Measurements from ENCODE around the gene MLC1.

MLC1 gene

GRCh38 chr22:50080077-50080465, 5.2 kb downstream of the MLC1 start:
- H3K27ac ChIP-seq (ENCODE audit: poor library complexity, severe bottlenecking), result no peak overlapping the region
- TF ChIP-seq CTCF (IDR thresholded peaks at IDR 0.05; ENCODE audit: poor library complexity, severe bottlenecking), result no peak
- ATAC-seq (ENCODE audit: low read depth) (no peak), DNase-seq (ENCODE audit: low spot score) (no peak)
- H3K36me3 ChIP-seq (ENCODE audit: low read depth), result no peaks in the 10 kb centered on the region
- peaks cover 10% of the 10 kb centered on the region for H3K4me1 ChIP-seq (ENCODE audit: insufficient read depth, poor library complexity, severe bottlenecking)
- H3K9me3 ChIP-seq (ENCODE audit: severe bottlenecking), result no peaks in the 10 kb centered on the region
- no peaks in the 10 kb centered on the region for H3K27me3 ChIP-seq (ENCODE audit: insufficient read depth, poor library complexity, severe bottlenecking)
- no peak overlapping the region for H3K4me3 ChIP-seq (ENCODE audit: severe bottlenecking)

- no peaks in the 10 kb centered on the region for H3K36me3 ChIP-seq (ENCODE audit: low read depth)
- no peak for TF ChIP-seq CTCF (IDR thresholded peaks at IDR 0.05; ENCODE audit: poor library complexity, severe bottlenecking)
- ATAC-seq (ENCODE audit: low read depth), result no peak
- DNase-seq (ENCODE audit: low spot score), result no peak
- no peak overlapping the region for H3K27ac ChIP-seq (ENCODE audit: poor library complexity, severe bottlenecking)
- H3K4me3 ChIP-seq (ENCODE audit: severe bottlenecking), result no peak overlapping the region
- no peaks in the 10 kb centered on the region for H3K9me3 ChIP-seq (ENCODE audit: severe bottlenecking)
- H3K27me3 ChIP-seq (ENCODE audit: insufficient read depth, poor library complexity, severe bottlenecking), result no peaks in the 10 kb centered on the region
- H3K4me1 ChIP-seq (ENCODE audit: insufficient read depth, poor library complexity, severe bottlenecking), result peaks cover 10% of the 10 kb centered on the region
Measured at GRCh38 chr22:50078761-50079160, 6.5 kb downstream of the MLC1 start.

DNA sequence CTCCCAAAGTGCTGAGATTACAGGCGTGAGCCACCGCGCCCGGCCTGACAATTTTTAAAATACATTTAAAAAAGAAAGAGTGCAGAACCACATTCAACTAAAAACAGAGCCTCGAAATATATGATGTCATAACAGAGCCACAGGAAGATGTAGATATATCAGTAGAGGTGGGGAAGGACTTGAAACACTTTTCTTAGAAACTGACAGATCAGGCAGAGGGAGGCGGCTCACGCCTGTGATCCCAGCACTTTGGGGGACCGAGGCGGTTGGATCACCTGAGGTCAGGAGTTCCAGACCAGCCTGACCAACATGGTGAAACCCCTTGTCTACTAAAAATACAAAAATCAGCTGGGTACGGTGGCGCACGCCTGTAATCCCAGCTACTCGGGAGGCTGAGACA, 7.0 kb downstream of the MLC1 start:
- no peak for TF ChIP-seq CTCF (IDR thresholded peaks at IDR 0.05; ENCODE audit: poor library complexity, severe bottlenecking)
- Histone ChIP-seq H3K4me1 (ENCODE audit: insufficient read depth, poor library complexity, severe bottlenecking) (peaks cover 6% of the 10 kb centered on the region), H3K27me3 (ENCODE audit: insufficient read depth, poor library complexity, severe bottlenecking) (no peaks in the 10 kb centered on the region), H3K4me3 (ENCODE audit: severe bottlenecking) (no peak overlapping the region), H3K27ac (ENCODE audit: poor library complexity, severe bottlenecking) (no peak overlapping the region), H3K9me3 (ENCODE audit: severe bottlenecking) (no peaks in the 10 kb centered on the region), H3K36me3 (ENCODE audit: low read depth) (no peaks in the 10 kb centered on the region)
- DNase-seq (ENCODE audit: low spot score) (no peak), ATAC-seq (ENCODE audit: low read depth) (no peak)

DNA sequence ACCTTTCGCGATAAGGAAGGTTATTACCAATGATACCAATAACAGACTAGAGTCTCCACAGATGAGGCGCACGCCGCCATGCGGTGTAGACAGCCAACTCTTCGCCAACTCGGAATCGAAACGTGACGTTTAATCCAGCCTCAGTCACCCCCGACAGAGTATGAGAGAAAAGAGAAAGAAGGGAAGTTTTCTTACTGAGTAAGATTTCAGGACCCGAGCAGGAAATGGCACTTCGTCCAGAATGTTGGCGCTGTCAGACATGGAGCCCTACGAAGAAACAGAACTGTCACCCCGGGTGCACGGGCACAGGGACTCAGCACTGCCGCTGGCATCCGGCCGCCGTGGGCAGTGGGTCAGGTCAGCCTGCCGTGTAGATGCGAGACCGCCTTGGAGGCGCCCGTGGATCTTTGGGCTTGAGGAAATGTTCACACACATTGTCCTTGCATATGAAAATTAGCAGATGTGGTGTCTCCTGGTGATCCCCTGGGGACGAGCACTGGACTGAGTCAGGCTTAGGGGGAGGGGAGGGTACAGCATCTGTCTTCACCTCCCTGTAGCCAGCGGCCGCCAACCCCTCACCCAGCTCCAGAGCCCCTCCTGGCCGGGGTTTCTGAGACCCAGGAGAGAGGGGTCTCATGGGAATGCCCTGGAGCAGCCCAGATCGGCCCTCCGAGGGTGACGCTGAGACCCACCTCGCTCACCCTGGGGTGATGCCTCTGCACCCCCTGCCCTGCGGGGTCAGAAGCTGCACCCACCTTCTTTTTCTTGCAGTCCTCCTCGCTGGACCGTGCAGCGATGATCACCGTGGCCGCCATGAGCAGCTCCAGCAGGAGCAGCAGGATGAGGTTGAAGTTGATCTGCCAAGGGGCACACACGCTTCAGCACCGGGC, 8.3 kb downstream of the MLC1 start:
- Histone ChIP-seq H3K9me3 (ENCODE audit: severe bottlenecking) (no peaks in the 10 kb centered on the region), H3K27ac (ENCODE audit: poor library complexity, severe bottlenecking) (no peak overlapping the region), H3K4me3 (ENCODE audit: severe bottlenecking) (no peak overlapping the region), H3K4me1 (ENCODE audit: insufficient read depth, poor library complexity, severe bottlenecking) (no peaks in the 10 kb centered on the region), H3K27me3 (ENCODE audit: insufficient read depth, poor library complexity, severe bottlenecking) (no peaks in the 10 kb centered on the region), H3K36me3 (ENCODE audit: low read depth) (no peaks in the 10 kb centered on the region)
- no peak for TF ChIP-seq CTCF (IDR thresholded peaks at IDR 0.05; ENCODE audit: poor library complexity, severe bottlenecking)
- ATAC-seq (ENCODE audit: low read depth) (no peak), DNase-seq (ENCODE audit: low spot score) (no peak)

Measured in RWPE2 (cell line).